ENCODE results near the gene SNAPC1.
A peak's percentile ranks its signal among the peaks of the same experiment; 100 is the strongest.

Gene SNAPC1

GRCh38 chr14:61832783-61833182 lies 70.6 kb downstream of the SNAPC1 start:
- no peak overlapping the region for H3K4me3 ChIP-seq (ENCODE audit: low read depth, low read length)
- DNase-seq (ENCODE audit: low read depth): no peak
- TF ChIP-seq, protein P1, sequence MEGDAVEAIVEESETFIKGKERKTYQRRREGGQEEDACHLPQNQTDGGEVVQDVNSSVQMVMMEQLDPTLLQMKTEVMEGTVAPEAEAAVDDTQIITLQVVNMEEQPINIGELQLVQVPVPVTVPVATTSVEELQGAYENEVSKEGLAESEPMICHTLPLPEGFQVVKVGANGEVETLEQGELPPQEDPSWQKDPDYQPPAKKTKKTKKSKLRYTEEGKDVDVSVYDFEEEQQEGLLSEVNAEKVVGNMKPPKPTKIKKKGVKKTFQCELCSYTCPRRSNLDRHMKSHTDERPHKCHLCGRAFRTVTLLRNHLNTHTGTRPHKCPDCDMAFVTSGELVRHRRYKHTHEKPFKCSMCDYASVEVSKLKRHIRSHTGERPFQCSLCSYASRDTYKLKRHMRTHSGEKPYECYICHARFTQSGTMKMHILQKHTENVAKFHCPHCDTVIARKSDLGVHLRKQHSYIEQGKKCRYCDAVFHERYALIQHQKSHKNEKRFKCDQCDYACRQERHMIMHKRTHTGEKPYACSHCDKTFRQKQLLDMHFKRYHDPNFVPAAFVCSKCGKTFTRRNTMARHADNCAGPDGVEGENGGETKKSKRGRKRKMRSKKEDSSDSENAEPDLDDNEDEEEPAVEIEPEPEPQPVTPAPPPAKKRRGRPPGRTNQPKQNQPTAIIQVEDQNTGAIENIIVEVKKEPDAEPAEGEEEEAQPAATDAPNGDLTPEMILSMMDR (IDR thresholded peaks at IDR 0.05; ENCODE audit: insufficient read depth, low read depth, low read length, missing control alignments): no peak

- H3K4me3 ChIP-seq (ENCODE audit: low read depth, low read length): no peak overlapping the region
- TF ChIP-seq, protein P1 (IDR thresholded peaks at IDR 0.05; ENCODE audit: insufficient read depth, low read depth, low read length, missing control alignments): no peak
- no peak for DNase-seq (ENCODE audit: low read depth)
Observed at GRCh38 chr14:61836184-61836583, 74.0 kb downstream of the SNAPC1 start.

- DNase-seq (ENCODE audit: low read depth): no peak
- TF ChIP-seq, protein P1 (IDR thresholded peaks at IDR 0.05; ENCODE audit: insufficient read depth, low read depth, low read length, missing control alignments): no peak
- no peak overlapping the region for H3K4me3 ChIP-seq (ENCODE audit: low read depth, low read length)
Observed at GRCh38 chr14:61836807-61837206, 74.6 kb downstream of the SNAPC1 start.

GRCh38 chr14:61837336-61838229 lies 75.4 kb downstream of the SNAPC1 start:
- peak; percentile 83 for DNase-seq (ENCODE audit: low read depth)
- TF ChIP-seq, protein P1 (IDR thresholded peaks at IDR 0.05; ENCODE audit: insufficient read depth, low read depth, low read length, missing control alignments): peak; percentile 93
- H3K4me3 ChIP-seq (ENCODE audit: low read depth, low read length): no peak overlapping the region

- H3K4me3 ChIP-seq (ENCODE audit: low read depth, low read length): no peak overlapping the region
- TF ChIP-seq, protein P1 (IDR thresholded peaks at IDR 0.05; ENCODE audit: insufficient read depth, low read depth, low read length, missing control alignments): no peak
- DNase-seq (ENCODE audit: low read depth): no peak
Observed at GRCh38 chr14:61838661-61839245, 76.5 kb downstream of the SNAPC1 start.

DNA sequence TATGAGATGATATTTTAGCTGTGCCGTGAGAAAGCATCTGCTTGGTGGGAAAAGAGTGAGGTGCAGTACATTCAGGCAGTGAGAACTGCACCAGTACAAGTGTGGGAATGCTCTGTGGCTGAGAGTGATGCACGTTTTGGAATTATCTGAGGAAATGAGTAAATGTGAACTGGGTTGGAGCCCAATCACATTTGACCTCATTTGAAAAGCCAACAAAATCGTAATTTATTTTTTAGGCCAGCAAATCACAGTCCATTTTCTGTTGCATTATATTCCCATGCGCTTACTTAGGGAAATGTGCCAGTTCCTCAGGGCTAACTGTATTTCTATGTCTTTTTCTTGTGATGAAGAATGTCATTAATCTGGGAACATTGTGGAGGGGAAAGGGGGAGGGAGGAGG lies 77.3 kb downstream of the SNAPC1 start:
- DNase-seq (ENCODE audit: low read depth): no peak
- TF ChIP-seq, protein P1 (IDR thresholded peaks at IDR 0.05; ENCODE audit: insufficient read depth, low read depth, low read length, missing control alignments): no peak
- no peak overlapping the region for H3K4me3 ChIP-seq (ENCODE audit: low read depth, low read length)

Measured in GM12865 (cell line).